ENCODE data around the gene DUSP9.
"Not testable (repeated sequence)": the region's sequence is repeated elsewhere in the genome, so short reads cannot be mapped to it uniquely, and the experiment has no call there.

DUSP9 gene

GRCh38 chrX:153692611-153693156, 45.7 kb downstream of the DUSP9 start:
- no peaks in the 10 kb centered on the region for H3K4me1 Mint-ChIP-seq (ENCODE audit: low read depth)
- no peak overlapping the region for H3K27ac Mint-ChIP-seq
- peaks cover 7% of the 10 kb centered on the region for H3K27me3 Mint-ChIP-seq (ENCODE audit: low read depth)
- no peaks in the 10 kb centered on the region for H3K9me3 Mint-ChIP-seq
- H3K36me3 Mint-ChIP-seq (ENCODE audit: low read depth): peaks cover 6% of the 10 kb centered on the region
- no peak overlapping the region for H3K4me3 Mint-ChIP-seq

GRCh38 chrX:153693216-153694086, 46.4 kb downstream of the DUSP9 start:
- Mint-ChIP-seq H3K4me1 (ENCODE audit: low read depth) (no peaks in the 10 kb centered on the region), H3K36me3 (ENCODE audit: low read depth) (peaks cover 6% of the 10 kb centered on the region), H3K27ac (no peak overlapping the region)

GRCh38 chrX:153694256-153694655, 47.3 kb downstream of the DUSP9 start:
- H3K36me3 Mint-ChIP-seq (ENCODE audit: low read depth); H3K9me3 Mint-ChIP-seq; H3K27me3 Mint-ChIP-seq (ENCODE audit: low read depth): not testable (repeated sequence)

More at GRCh38 chrX:153693216-153694086, 46.4 kb downstream of the DUSP9 start:
- Mint-ChIP-seq H3K27me3 (ENCODE audit: low read depth) (peaks cover 7% of the 10 kb centered on the region), H3K9me3 (no peaks in the 10 kb centered on the region), H3K4me3 (no peak overlapping the region)

GRCh38 chrX:153694687-153695270, 47.8 kb downstream of the DUSP9 start:
- H3K27me3 Mint-ChIP-seq (ENCODE audit: low read depth): peaks cover 2% of the 10 kb centered on the region
- peaks cover 9% of the 10 kb centered on the region for H3K36me3 Mint-ChIP-seq (ENCODE audit: low read depth)
- H3K4me1 Mint-ChIP-seq (ENCODE audit: low read depth): no peaks in the 10 kb centered on the region
- no peak overlapping the region for H3K27ac Mint-ChIP-seq
- H3K9me3 Mint-ChIP-seq: no peaks in the 10 kb centered on the region
- no peak overlapping the region for H3K4me3 Mint-ChIP-seq

More at GRCh38 chrX:153694256-153694655, 47.3 kb downstream of the DUSP9 start:
- H3K4me1 Mint-ChIP-seq (ENCODE audit: low read depth); H3K27ac Mint-ChIP-seq; H3K4me3 Mint-ChIP-seq: not testable (repeated sequence)

GRCh38 chrX:153696100-153696499, 49.1 kb downstream of the DUSP9 start:
- Mint-ChIP-seq H3K4me1 (ENCODE audit: low read depth) (no peaks in the 10 kb centered on the region), H3K36me3 (ENCODE audit: low read depth) (peaks cover 9% of the 10 kb centered on the region), H3K9me3 (no peaks in the 10 kb centered on the region), H3K27me3 (ENCODE audit: low read depth) (no peaks in the 10 kb centered on the region), H3K27ac (no peak overlapping the region), H3K4me3 (no peak overlapping the region)

GRCh38 chrX:153696538-153696937, 49.5 kb downstream of the DUSP9 start:
- H3K36me3 Mint-ChIP-seq (ENCODE audit: low read depth); H3K27me3 Mint-ChIP-seq (ENCODE audit: low read depth); H3K27ac Mint-ChIP-seq; H3K9me3 Mint-ChIP-seq; H3K4me1 Mint-ChIP-seq (ENCODE audit: low read depth); H3K4me3 Mint-ChIP-seq: not testable (repeated sequence)

- H3K4me3 Mint-ChIP-seq; H3K9me3 Mint-ChIP-seq; H3K36me3 Mint-ChIP-seq (ENCODE audit: low read depth); H3K27me3 Mint-ChIP-seq (ENCODE audit: low read depth); H3K4me1 Mint-ChIP-seq (ENCODE audit: low read depth): not testable (repeated sequence)
- H3K27ac Mint-ChIP-seq: peak overlapping the region; percentile 62
These were observed 50.2 kb downstream of the DUSP9 start for GRCh38 chrX:153696986-153697722.

- H3K36me3 Mint-ChIP-seq (ENCODE audit: low read depth): peaks cover 9% of the 10 kb centered on the region
- no peaks in the 10 kb centered on the region for H3K9me3 Mint-ChIP-seq
- H3K4me3 Mint-ChIP-seq: no peak overlapping the region
- no peak overlapping the region for H3K27ac Mint-ChIP-seq
- H3K4me1 Mint-ChIP-seq (ENCODE audit: low read depth): no peaks in the 10 kb centered on the region
- no peaks in the 10 kb centered on the region for H3K27me3 Mint-ChIP-seq (ENCODE audit: low read depth)
These were observed 51.2 kb downstream of the DUSP9 start for GRCh38 chrX:153697924-153698865.

GRCh38 chrX:153699210-153699783, 52.3 kb downstream of the DUSP9 start:
- not testable (repeated sequence) for H3K27me3 Mint-ChIP-seq (ENCODE audit: low read depth); H3K4me3 Mint-ChIP-seq; H3K27ac Mint-ChIP-seq; H3K9me3 Mint-ChIP-seq; H3K4me1 Mint-ChIP-seq (ENCODE audit: low read depth)
- peaks cover 12% of the 10 kb centered on the region for H3K36me3 Mint-ChIP-seq (ENCODE audit: low read depth)

GRCh38 chrX:153699784-153700371, 52.9 kb downstream of the DUSP9 start:
- not testable (repeated sequence) for H3K4me1 Mint-ChIP-seq (ENCODE audit: low read depth); H3K4me3 Mint-ChIP-seq; H3K27ac Mint-ChIP-seq; H3K9me3 Mint-ChIP-seq; H3K27me3 Mint-ChIP-seq (ENCODE audit: low read depth)
- peaks cover 14% of the 10 kb centered on the region for H3K36me3 Mint-ChIP-seq (ENCODE audit: low read depth)

GRCh38 chrX:153700376-153700945, 53.5 kb downstream of the DUSP9 start:
- no peaks in the 10 kb centered on the region for H3K4me1 Mint-ChIP-seq (ENCODE audit: low read depth)
- H3K27ac Mint-ChIP-seq: no peak overlapping the region
- no peaks in the 10 kb centered on the region for H3K27me3 Mint-ChIP-seq (ENCODE audit: low read depth)
- no peak overlapping the region for H3K4me3 Mint-ChIP-seq
- H3K36me3 Mint-ChIP-seq (ENCODE audit: low read depth): peaks cover 14% of the 10 kb centered on the region
- H3K9me3 Mint-ChIP-seq: no peaks in the 10 kb centered on the region

All from T-helper 1 cell treated with Interleukin-12 subunit alpha and Interleukin-12 subunit beta and Interleukin-4 antibody, amounts not matched to agents 30 μg/mL and 1 μg/mL, for 36 hours (primary cell).